Stimulated activated naive CD4-positive, alpha-beta T cell (primary cell): ENCODE data around the gene TUBAL3.
"Not testable (repeated sequence)": the region's sequence is repeated elsewhere in the genome, so short reads cannot be mapped to it uniquely, and the experiment has no call there.

Experiments
- DNase-seq, 6 experiments: peaks; one replicate each; lab custom pipeline; 2025; lab: John Stamatoyannopoulos, UW

The TUBAL3 gene

DNA sequence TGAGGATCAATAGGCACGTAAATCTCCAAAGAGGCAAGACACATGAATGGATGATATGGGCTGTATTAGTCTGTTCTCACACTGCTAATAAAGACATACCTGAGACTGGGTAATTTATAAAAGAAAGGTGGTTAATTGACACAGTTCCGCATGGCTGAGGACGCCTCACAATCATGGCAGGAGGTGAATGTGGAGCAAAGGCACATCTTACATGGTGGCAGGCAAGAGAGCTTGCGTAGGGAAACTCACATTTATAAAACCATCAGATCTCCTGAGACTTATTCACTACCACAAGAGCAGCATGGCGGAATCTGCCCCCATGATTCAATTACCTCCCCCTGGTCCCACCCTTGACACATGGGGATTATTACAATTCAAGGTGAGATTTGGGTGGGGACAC lies 25.4 kb downstream of the TUBAL3 start:
- not testable (repeated sequence) for DNase-seq

GRCh38 chr10:5376450-5376849 lies 28.2 kb downstream of the TUBAL3 start:
- DNase-seq, result no peak

- DNase-seq, result no peak
Observed at GRCh38 chr10:5373891-5374611, 30.6 kb downstream of the TUBAL3 start.

DNA sequence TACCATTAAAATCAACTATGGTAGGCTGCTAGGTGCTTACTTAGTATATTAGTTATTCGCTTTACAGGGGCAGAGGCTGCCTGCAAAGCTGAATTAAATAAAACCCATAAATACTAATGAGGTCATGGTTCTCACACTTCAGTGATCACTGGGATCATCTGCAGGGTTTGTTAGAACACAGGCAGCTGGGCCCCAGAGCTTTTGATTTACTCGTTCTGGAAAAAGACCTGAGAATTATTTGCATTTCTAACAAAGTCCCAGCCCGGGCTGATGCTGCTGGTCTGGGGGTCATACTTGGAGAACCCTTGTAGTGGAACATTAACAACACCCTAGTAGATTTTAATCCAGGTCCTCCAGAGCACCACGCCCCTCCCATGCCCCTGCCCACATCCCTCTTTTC lies 31.3 kb downstream of the TUBAL3 start:
- DNase-seq, result no peak

DNA sequence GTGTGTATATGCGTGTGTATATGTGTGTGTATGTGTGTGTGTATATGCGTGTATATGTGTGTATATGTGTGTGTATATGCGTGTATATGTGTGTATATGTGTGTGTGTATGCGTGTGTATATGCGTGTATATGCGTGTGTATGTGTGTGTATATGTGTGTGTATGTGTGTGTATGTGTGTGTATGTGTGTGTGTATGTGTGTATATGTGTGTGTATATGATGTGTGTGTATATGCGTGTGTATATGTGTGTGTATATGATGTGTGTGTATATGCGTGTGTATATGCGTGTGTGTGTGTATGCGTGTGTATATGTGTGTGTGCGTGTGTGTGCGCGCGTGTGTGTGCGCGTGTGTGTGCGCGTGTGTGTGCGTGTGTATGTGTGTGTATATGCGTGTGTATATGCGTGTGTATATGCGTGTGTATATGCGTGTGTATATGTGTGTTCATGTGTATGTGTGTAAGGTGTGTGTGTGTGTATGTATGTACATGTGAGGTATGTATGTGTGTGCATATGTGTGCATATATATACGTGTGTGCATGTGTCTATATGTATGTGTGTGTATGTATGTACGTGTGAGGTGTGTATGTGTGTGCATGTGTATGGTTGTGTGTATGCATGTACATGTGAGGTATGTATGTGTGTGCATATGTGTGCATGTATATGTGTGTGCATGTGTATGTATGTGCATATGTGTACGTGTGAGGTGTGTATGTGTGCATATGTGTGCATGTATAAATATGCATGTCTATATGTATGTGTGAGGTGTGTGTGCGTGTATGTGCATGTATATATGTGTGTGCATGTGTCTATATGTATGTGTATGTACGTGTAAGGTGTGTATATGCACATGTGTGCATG lies 33.9 kb downstream of the TUBAL3 start:
- no peak for DNase-seq

DNA sequence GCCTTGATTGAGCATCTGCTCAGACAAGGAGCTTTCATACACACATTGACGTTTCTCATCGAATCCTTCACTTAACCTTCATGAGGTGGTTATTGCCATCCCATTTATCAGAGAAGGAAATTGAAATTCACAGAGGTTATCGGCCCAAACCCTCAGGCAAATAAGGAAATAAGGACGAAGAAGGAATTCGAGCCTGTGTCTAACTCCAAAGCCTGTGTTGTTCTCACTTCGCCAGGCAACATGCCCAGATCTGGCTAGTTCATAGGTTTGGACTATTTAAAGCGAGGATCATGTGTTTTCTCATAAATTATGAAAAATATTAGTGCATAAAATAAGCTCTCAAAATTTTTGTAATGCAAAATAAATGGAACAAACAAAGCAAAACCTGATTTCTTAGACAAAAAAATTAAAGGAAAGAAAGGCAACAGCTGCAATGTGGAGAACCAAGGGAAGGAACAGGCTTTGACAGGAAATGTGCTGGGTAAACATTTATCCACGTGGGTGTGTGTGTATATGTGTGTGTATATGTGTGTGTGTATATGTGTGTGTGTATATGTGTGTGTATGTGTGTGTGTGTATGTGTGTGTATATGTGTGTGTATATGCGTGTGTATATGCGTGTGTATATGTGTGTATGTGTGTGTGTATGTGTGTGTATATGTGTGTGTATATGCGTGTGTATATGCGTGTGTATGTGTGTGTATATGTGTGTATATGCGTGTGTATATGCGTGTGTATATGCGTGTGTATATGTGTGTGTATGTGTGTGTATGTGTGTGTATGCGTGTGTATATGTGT lies 35.1 kb downstream of the TUBAL3 start:
- DNase-seq, result no peak

DNA sequence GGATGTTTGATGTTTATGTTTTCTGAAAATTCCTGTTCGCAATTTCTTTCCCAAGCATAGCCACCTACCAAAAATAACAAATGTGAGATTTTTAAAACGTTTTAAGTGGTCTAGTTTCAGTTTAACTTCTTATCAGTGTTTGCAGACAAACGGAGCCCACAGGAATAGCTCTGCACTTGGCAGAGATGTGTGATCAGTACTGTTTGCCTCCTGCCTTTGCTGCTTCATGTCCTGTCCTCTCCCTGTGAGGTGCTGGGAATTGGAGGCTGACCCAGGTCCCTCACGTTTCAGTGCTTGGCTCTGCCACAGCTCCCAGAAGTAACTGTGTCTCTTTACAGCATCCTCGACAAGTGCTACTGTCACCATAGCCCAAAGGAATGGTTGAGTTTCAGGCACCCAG lies 38.7 kb downstream of the TUBAL3 start:
- no peak for DNase-seq

DNA sequence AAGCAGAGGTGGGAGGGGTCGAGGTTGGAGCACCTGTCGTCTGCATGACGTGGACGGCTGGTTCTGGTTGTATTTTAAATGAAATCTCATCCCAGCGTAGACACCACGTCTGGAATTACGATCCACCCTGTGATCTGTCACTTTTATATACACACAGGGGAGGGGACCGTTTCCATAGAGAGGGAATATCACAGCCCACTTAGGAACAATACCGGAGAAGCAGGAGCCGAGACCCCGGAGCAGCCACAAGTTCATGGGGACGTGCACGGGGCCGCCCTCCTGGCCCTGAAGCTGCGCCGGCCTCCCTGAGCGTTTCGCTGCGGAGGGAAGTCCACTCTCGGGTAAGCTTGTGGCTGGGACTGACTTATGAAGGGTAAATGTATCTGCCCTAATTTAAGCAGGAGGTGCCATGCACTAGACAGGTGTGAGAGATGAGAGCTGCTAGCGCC lies 39.7 kb downstream of the TUBAL3 start, which contains the start of gene UCN3:
Gene UCN3 (plus strand): TSS at position 77 of the 449 bp plus-strand sequence. CDS start 8,755 bp downstream, outside the sequence.
- no peak for DNase-seq

- DNase-seq, result no peak
Observed at GRCh38 chr10:5364374-5364773, 40.3 kb downstream of the TUBAL3 start.

- no peak for DNase-seq
Observed at GRCh38 chr10:5362873-5363272, 41.8 kb downstream of the TUBAL3 start.

- no peak for DNase-seq
Observed at GRCh38 chr10:5361966-5362365, 42.7 kb downstream of the TUBAL3 start.

DNA sequence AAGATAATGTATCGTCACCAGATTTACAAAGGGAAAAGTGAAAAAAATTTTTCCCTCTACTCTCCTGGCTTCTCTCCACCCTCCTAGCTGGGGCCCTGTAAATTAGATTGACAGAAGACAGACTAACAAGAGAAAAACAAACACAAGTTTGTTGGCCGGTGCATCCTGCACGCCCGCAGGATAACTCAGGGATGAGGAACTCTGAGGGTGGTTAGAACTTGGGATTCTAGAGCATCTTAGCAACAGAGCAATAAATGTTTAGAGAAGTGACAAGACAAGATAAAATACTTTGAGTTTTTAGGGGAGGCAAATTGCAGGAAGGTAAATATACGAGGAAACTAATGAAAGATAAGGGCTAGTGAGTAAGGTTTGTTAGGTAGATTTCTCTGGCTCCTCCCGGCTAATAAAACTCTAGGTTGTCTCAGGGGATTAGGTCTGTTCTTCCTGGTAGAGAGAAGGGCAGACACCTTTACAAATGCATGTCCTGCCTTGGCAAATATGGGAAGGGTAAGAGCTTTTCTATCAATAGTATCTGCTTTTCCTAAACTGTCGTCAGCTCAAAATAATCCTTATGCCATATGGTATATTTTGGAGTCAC lies 44.2 kb downstream of the TUBAL3 start:
- no peak for DNase-seq

DNA sequence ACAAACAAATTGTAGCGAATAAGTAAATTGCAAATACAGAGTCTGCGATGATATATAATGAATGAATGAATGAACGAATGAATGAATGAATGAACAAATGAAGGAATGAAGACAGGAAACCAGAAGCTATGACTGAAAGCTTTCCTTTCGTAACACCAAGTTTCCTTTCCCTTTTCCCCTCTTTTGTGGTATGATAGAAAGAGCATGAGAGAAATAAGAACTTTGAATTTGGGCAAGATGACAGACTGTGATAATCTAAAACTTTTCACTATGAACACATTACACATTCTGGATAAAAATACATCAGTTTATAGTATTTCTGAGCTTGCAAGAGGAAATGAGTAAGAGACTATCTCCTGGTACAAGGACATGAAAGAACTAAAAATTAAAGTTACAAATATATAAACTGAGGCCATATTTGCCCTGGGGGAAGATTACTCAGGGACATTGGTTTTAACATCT lies 48.3 kb downstream of the TUBAL3 start:
- DNase-seq, result no peak

DNA sequence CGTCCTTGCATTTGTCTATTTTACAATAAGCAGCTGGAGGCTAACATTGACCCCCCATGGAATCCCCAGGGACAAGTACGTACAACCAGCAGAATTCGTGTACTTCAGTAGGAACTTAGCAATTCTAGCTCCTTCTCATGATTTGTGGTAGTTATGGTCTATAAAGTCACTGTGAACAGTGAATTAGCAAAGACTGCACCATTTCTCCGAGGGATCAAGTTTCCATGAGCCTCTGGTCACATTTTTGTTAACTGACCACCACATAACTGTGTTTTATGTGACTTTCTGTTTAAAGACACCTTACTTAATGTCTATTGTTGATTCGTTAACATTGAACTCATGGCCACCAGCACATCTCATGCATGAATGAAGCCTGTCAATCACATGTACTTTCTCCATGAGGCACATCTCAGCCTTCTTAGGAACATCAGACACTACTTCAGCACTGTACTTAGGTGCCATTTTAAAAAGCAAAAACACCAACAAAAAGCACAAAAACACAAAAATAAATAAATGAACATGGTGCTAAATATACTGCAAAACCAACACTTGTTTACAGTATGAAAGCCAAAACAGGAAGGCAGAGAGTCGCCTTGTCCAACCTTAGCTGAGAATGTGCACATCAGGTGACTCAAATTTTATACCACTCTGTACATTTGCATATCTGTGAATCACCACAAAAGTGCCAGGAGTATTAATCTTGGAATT lies 48.9 kb downstream of the TUBAL3 start:
- no peak for DNase-seq

- no peak for DNase-seq
Observed at GRCh38 chr10:5354068-5354467, 50.6 kb downstream of the TUBAL3 start.

DNA sequence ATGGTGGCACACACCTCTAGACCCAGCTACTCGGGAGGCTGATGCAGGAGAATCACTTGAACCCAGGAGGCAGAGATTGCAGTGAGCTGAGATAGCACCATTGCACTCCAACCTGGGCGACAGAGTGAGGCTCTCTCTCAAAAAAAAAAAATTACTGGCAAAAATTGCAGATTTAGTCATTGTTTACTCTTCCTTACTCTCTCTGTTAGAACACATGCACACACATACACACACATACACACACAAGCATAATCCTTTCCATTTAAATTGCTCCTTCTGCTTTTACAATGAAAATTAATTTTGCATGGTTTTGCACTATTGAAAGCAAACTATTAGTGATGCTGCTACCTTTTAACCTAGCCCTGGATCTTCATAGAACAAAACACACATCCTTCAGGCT lies 55.3 kb downstream of the TUBAL3 start:
- no peak for DNase-seq

GRCh38 chr10:5346881-5347280 lies 57.7 kb downstream of the TUBAL3 start:
- no peak for DNase-seq

DNA sequence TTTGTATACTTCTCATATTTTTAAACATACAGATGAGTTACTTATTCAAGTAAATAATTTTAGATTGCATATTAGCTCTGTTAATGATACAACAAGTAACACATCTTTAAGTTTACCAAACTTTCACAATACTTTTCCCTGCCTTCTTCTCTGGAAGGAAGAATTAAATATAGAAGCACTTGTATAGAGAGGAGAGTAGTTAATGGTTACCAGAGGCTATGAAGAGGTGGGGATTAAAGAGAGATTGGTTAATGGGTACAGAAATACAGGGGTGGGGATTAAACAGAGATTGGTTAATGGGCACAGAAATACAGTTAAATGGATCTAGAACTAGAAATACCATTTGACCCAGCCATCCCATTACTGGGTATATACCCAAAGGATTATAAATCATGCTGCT lies 59.9 kb downstream of the TUBAL3 start:
- no peak for DNase-seq

DNA sequence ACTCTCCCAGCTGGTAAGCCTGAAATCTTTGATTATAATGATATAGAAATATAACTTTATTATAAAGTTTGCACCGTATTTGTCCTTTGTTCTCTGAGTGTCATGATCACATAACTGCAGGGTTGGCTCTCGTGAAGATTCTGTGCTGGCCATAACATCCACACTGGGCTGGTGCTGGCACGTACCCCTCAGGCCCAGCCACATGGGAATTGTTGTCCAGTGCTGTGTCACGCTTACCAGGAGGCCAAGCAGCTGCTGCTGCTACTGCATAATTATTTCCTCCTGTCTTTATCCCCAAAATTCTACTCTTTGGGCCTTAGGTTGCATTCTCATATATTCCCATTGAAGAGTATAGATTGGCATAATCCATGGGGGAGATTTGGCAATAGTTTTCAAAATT lies 60.6 kb downstream of the TUBAL3 start:
- DNase-seq, result no peak

DNA sequence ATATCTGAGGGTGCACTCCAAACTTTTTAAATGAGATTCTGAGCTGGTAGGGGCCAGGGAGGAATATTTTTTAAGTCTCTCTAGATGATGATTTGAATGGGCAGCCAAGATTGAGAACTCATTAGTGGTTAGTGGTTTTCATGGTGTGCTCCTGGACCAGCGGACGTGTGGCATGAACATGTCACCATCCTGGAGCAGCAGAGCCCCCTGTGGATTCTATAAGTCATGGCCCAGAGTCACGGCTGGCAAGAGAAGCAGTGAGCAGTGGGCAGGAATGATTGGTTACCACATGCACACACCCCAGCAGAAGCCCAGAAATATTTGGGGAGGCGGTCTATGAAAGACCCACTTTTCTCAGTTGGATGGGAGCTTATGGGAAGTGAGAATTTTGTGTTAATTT lies 61.1 kb downstream of the TUBAL3 start:
- DNase-seq, result no peak
